GM12878 (cell line): Measurements from ENCODE around the gene UBAP2. TPM values are rescaled to one million over a fixed set of nuclear protein-coding genes. Genes with fewer than 3 reads are reported as not detected.

ENCODE experiments used
- ATAC-seq: fragments of 200-7000 bp; cut with Tn5 transposase; 3 replicates; pipeline ENCODE4 v1.9.1; 2020; ENCODE audit warnings: mild to moderate bottlenecking, moderate library complexity
- BruUV-seq: library from RNA; stranded (reverse); fragments of 400-500 nt; replicated peaks from 2 replicates; lab custom pipeline; 2021; lab: Mats Ljungman, UMichigan
- CTCF ChIA-PET: fragments of 300-600 bp; sonication (Branson Sonifier 250); formaldehyde crosslinking; extraction: SDS; loops from one replicate; lab custom pipeline; 2021; ENCODE audit warnings: inconsistent platforms; lab: Yijun Ruan, JAX
- POLR2A ChIA-PET: fragments of 350-600 bp; formaldehyde crosslinking; extraction: SDS; loops from one replicate; lab custom pipeline; 2021; ENCODE audit warnings: inconsistent platforms; lab: Charles Lee
- RAD21 ChIA-PET: fragments of 300-600 bp; sonication (Branson Sonifier 250); formaldehyde crosslinking; loops from one replicate; lab custom pipeline; 2023; ENCODE audit warnings: antibody characterized with exemption; ENCODE audit not compliant: unreplicated experiment; lab: Charles Lee
- SMC1A ChIA-PET: fragments of 300-600 bp; sonication (Branson Sonifier 250); formaldehyde crosslinking; loops from one replicate; lab custom pipeline; 2023; ENCODE audit not compliant: unreplicated experiment, uncharacterized antibody; lab: Charles Lee
- DNase-seq: peaks from one replicate; pipeline ENCODE4 v3.0.0-alpha.2; 2011; ENCODE audit warnings: low read depth, low spot score
- FAIRE-seq: peaks from 3 replicates; lab custom pipeline; 2011; peaks lifted over from hg19 to GRCh38; lab: Jason Lieb, UNC
- H2AFZ ChIP-seq: 2 replicates; pipeline ENCODE4 v1.6.0; 2011; ENCODE audit warnings: low read depth, low read length, control low read depth; ENCODE audit not compliant: control insufficient read depth
- H3K27ac ChIP-seq: 2 replicates; pipeline ENCODE4 v1.5.1; 2011; ENCODE audit warnings: control low read depth; ENCODE audit not compliant: control insufficient read depth, insufficient read depth
- H3K27me3 ChIP-seq, 2 experiments: replicated peaks in 1 of 2; 2 replicates each; pipeline versions ENCODE4 v1.6.0 to v1.6.1; 2011; ENCODE audit warnings: low read length in 1 of 2; ENCODE audit not compliant: control insufficient read depth in 2 of 2, insufficient read depth in 2 of 2
- H3K36me3 ChIP-seq, 2 experiments: 2 replicates each; pipeline ENCODE4 v1.5.1; 2011; ENCODE audit warnings: low read length in 1 of 2; ENCODE audit not compliant: control insufficient read depth in 2 of 2, insufficient read depth in 2 of 2
- H3K4me1 ChIP-seq: 2 replicates; pipeline ENCODE4 v1.6.1; 2011; ENCODE audit warnings: mild to moderate bottlenecking, low read length, moderate library complexity, mixed read lengths; ENCODE audit not compliant: control insufficient read depth, insufficient read depth
- H3K4me2 ChIP-seq: 2 replicates; pipeline ENCODE4 v1.6.0; 2011; ENCODE audit warnings: control low read depth; ENCODE audit not compliant: control insufficient read depth, insufficient read depth
- H3K4me3 ChIP-seq: fragments of 200-600 bp; sonication (generic); 2 replicates; pipeline ENCODE4 v1.5.1; 2016
- H3K79me2 ChIP-seq: 2 replicates; pipeline ENCODE4 v1.6.0; 2011; ENCODE audit warnings: low read length; ENCODE audit not compliant: control insufficient read depth, insufficient read depth
- H3K9ac ChIP-seq: 2 replicates; pipeline ENCODE4 v1.8.0; 2011; ENCODE audit warnings: low read length, control low read depth, mixed read lengths; ENCODE audit not compliant: control insufficient read depth, insufficient read depth
- H3K9me3 ChIP-seq: replicated peaks from 3 replicates; pipeline ENCODE4 v1.5.1; 2011; ENCODE audit warnings: mild to moderate bottlenecking, low read length; ENCODE audit not compliant: control insufficient read depth, insufficient read depth
- H4K20me1 ChIP-seq: 2 replicates; pipeline ENCODE4 v1.6.0; 2011; ENCODE audit not compliant: control insufficient read depth, insufficient read depth
- ATF7 ChIP-seq: fragments of 450-650 bp; IDR thresholded peaks from 2 replicates; pipeline ENCODE4 v1.6.1; 2016; ENCODE audit warnings: low read depth, mild to moderate bottlenecking
- BHLHE40 ChIP-seq, 2 experiments: fragments of 450-650 bp in 1 of 2; IDR thresholded peaks; 2 replicates each; pipeline ENCODE4 v1.6.1; 2011 to 2017; ENCODE audit warnings: low read depth in 2 of 2, borderline replicate concordance in 1 of 2, improper control_type of control experiment in 1 of 2, low read length in 1 of 2, mild to moderate bottlenecking in 1 of 2
- DPF2 ChIP-seq: fragments of 450-650 bp; IDR thresholded peaks from 2 replicates; pipeline ENCODE4 v1.6.1; 2017; ENCODE audit warnings: mild to moderate bottlenecking
- HSF1 ChIP-seq: fragments of 150-350 bp; IDR thresholded peaks from 2 replicates; pipeline ENCODE4 v1.6.1; 2014; ENCODE audit warnings: mild to moderate bottlenecking, low read depth, low read length
- IKZF2 ChIP-seq, 2 experiments: fragments of 450-650 bp; IDR thresholded peaks; 2 replicates each; pipeline ENCODE4 v1.6.1; 2017; ENCODE audit warnings: mild to moderate bottlenecking in 2 of 2, moderate library complexity in 2 of 2
- KAT2A ChIP-seq: conservative IDR thresholded peaks from 2 replicates; pipeline ENCODE4 v1.6.1; 2011; ENCODE audit warnings: low read depth, low read length; ENCODE audit not compliant: control insufficient read depth
- NR2C1 ChIP-seq: fragments of 450-650 bp; IDR thresholded peaks from 2 replicates; pipeline ENCODE4 v1.6.1; 2017; ENCODE audit warnings: antibody characterized with exemption, mild to moderate bottlenecking, moderate library complexity
- NRF1 ChIP-seq: conservative IDR thresholded peaks from 2 replicates; pipeline ENCODE4 v1.6.1; 2011; ENCODE audit warnings: mild to moderate bottlenecking, low read depth, low read length, improper control_type of control experiment
- PML ChIP-seq: IDR thresholded peaks from 2 replicates; pipeline ENCODE4 v1.6.1; 2012; ENCODE audit warnings: low read length, inconsistent platforms
- RAD21 ChIP-seq: IDR thresholded peaks from 2 replicates; pipeline ENCODE4 v1.6.1; 2011; ENCODE audit warnings: mild to moderate bottlenecking, low read depth, low read length, moderate library complexity; ENCODE audit not compliant: insufficient read depth
- RAD51 ChIP-seq: fragments of 450-650 bp; IDR thresholded peaks from 2 replicates; pipeline ENCODE4 v1.6.1; 2016; ENCODE audit warnings: moderate library complexity, mild to moderate bottlenecking, inconsistent platforms
- SMC3 ChIP-seq: IDR thresholded peaks from 2 replicates; pipeline ENCODE4 v1.6.1; 2011; ENCODE audit warnings: low read length, improper control_type of control experiment, borderline replicate concordance
- WGBS: methylation state at CpG from one replicate; pipeline ENCODE4 v1.1.6; 2016; ENCODE audit warnings: low lambda C conversion rate; ENCODE audit not compliant: insufficient replicate concordance, insufficient coverage; ENCODE audit errors: missing lambda C conversion rate; 5-methylcytosine and 5-hydroxymethylcytosine counted together
- in situ Hi-C: fragments of 300-500 bp; cut with MboI; formaldehyde crosslinking; loops from 9 replicates; pipeline ENCODE4 v1.14.3; 2018; ENCODE audit warnings: mixed read lengths
- intact Hi-C: fragments of 100-400 bp; cut with micrococcal nuclease; formaldehyde crosslinking; loops from one replicate; pipeline ENCODE4 v1.14.2; 2022; ENCODE audit not compliant: unreplicated experiment
- polyA plus RNA-seq, 11 experiments: library from polyadenylated mRNA; depleted of rRNA in 4 of 11; unstranded in 6 of 11; stranded (reverse) in 5 of 11; fragments of >200 nt; fragmentation: Nextera tagmentation in 4 of 11; fragmentation: Illumina TruSeq in 1 of 11; extraction: Ambion mirVana in 4 of 11; extraction: Trizol in 1 of 11; gene quantifications; 1 replicate in 1 of 11; 2 replicates in 10 of 11; pipeline versions ENCODE4 v1.2.1 to v1.2.3, GENCODE V29; 2011 to 2016; ENCODE audit warnings: inconsistent platforms in 2 of 11, missing spikeins in 2 of 11, low read depth in 1 of 11
- total RNA-seq, 4 experiments: library from RNA; depleted of rRNA in 3 of 4; stranded (reverse); fragments of >200 nt in 3 of 4; fragmentation: Illumina TruSeq in 1 of 4; extraction: Trizol in 1 of 4; gene quantifications; 2 replicates each; pipeline versions ENCODE4 v1.2.1 to v1.2.3, GENCODE V29; 2013 to 2021
- TF ChIP-seq, protein P1 (sequence below): IDR thresholded peaks from 2 replicates; pipeline ENCODE4 v1.6.1; 2012; ENCODE audit warnings: mild to moderate bottlenecking, low read depth, low read length
- TF ChIP-seq, protein P2 (sequence below): IDR thresholded peaks from 2 replicates; pipeline ENCODE4 v1.6.1; 2012; ENCODE audit warnings: low read depth, low read length, improper control_type of control experiment
- TF ChIP-seq, protein P3 (sequence below): IDR thresholded peaks from 2 replicates; pipeline ENCODE4 v1.6.1; 2012; ENCODE audit warnings: low read depth, low read length, improper control_type of control experiment

Gene UBAP2
- total and polyA plus RNA-seq, 10 of the 15 experiments (the other 5 are each of a cell fraction or from before 2014, with no cell fraction given): 8.5 to 48.2 (median 28.1) TPM

GRCh38 chr9:34010979-34011378 lies 37.7 kb downstream of the UBAP2 start:
- FAIRE-seq: no peak
- no peaks in the 10 kb centered on the region for H3K79me2 ChIP-seq
- ChIA-PET CTCF (interaction anchor here (0.6 to 3.6 kb wide), 8 partner anchors 9 to 242 kb away, joined by 3 to 46 read pairs (median 4); no protein-coding TSS in a partner anchor), SMC1A (interaction anchor here (1.3 to 2.2 kb wide), 4 partner anchors 12 to 242 kb away, joined by 4 to 17 read pairs (median 6); no protein-coding TSS in a partner anchor), POLR2A (interaction anchor here (0.9 kb wide), 1 partner anchor 8 kb away, joined by 3 read pairs; no protein-coding TSS in a partner anchor), RAD21 (interaction anchor here (1.5 kb wide), 1 partner anchor 242 kb away, joined by 4 read pairs; no protein-coding TSS in a partner anchor)
- in situ Hi-C loops: no loop called here
- no peak for DNase-seq
- no peaks in the 10 kb centered on the region for H3K4me1 ChIP-seq
- peaks cover 2 to 16% of the 10 kb centered on the region in 2 experiments; a peak in 3 of 4 replicates for H3K36me3 ChIP-seq
- H3K4me2 ChIP-seq: no peak overlapping the region
- no peak overlapping the region for H3K9ac ChIP-seq
- BruUV-seq: no TSS peak
- no peaks in the 10 kb centered on the region for H4K20me1 ChIP-seq
- ATAC-seq: peak; percentile 53; the same call in 2 of the 3 replicates
- H3K27ac ChIP-seq: no peak overlapping the region
- intact Hi-C loops: no loop called here
- H2AFZ ChIP-seq: no peak overlapping the region
- 88% methylated on average over 4 of the region's 4 CpGs for WGBS
- no peak overlapping the region for H3K4me3 ChIP-seq
- no peaks in the 10 kb centered on the region for H3K9me3 ChIP-seq
- no peaks in the 10 kb centered on the region for H3K27me3 ChIP-seq
- TF ChIP-seq, protein P1, sequence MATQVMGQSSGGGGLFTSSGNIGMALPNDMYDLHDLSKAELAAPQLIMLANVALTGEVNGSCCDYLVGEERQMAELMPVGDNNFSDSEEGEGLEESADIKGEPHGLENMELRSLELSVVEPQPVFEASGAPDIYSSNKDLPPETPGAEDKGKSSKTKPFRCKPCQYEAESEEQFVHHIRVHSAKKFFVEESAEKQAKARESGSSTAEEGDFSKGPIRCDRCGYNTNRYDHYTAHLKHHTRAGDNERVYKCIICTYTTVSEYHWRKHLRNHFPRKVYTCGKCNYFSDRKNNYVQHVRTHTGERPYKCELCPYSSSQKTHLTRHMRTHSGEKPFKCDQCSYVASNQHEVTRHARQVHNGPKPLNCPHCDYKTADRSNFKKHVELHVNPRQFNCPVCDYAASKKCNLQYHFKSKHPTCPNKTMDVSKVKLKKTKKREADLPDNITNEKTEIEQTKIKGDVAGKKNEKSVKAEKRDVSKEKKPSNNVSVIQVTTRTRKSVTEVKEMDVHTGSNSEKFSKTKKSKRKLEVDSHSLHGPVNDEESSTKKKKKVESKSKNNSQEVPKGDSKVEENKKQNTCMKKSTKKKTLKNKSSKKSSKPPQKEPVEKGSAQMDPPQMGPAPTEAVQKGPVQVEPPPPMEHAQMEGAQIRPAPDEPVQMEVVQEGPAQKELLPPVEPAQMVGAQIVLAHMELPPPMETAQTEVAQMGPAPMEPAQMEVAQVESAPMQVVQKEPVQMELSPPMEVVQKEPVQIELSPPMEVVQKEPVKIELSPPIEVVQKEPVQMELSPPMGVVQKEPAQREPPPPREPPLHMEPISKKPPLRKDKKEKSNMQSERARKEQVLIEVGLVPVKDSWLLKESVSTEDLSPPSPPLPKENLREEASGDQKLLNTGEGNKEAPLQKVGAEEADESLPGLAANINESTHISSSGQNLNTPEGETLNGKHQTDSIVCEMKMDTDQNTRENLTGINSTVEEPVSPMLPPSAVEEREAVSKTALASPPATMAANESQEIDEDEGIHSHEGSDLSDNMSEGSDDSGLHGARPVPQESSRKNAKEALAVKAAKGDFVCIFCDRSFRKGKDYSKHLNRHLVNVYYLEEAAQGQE: no peak
- no peak for TF ChIP-seq ATF7
- TF ChIP-seq RAD21: peak; percentile 47
- no peak for TF ChIP-seq KAT2A
- no peak for TF ChIP-seq IKZF2 (IDR thresholded peaks at IDR 0.05)
- peak; percentile 33; the same call in 1 of the 2 replicates for TF ChIP-seq SMC3
- no peak for TF ChIP-seq PML
- no peak for TF ChIP-seq BHLHE40 (IDR thresholded peaks at IDR 0.05; ENCODE audit: borderline replicate concordance in 1 of 2, low read depth in 2 of 2, low read length in 1 of 2)
- TF ChIP-seq HSF1: no peak
- TF ChIP-seq, protein P2, sequence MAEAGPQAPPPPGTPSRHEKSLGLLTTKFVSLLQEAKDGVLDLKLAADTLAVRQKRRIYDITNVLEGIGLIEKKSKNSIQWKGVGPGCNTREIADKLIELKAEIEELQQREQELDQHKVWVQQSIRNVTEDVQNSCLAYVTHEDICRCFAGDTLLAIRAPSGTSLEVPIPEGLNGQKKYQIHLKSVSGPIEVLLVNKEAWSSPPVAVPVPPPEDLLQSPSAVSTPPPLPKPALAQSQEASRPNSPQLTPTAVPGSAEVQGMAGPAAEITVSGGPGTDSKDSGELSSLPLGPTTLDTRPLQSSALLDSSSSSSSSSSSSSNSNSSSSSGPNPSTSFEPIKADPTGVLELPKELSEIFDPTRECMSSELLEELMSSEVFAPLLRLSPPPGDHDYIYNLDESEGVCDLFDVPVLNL: no peak
- no peak for TF ChIP-seq RAD51
- no peak for TF ChIP-seq NRF1
- TF ChIP-seq NR2C1: no peak
- TF ChIP-seq, protein P3, sequence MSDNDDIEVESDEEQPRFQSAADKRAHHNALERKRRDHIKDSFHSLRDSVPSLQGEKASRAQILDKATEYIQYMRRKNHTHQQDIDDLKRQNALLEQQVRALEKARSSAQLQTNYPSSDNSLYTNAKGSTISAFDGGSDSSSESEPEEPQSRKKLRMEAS: no peak
- TF ChIP-seq DPF2: no peak
